ENCODE results near the gene RAMACL.

DNA sequence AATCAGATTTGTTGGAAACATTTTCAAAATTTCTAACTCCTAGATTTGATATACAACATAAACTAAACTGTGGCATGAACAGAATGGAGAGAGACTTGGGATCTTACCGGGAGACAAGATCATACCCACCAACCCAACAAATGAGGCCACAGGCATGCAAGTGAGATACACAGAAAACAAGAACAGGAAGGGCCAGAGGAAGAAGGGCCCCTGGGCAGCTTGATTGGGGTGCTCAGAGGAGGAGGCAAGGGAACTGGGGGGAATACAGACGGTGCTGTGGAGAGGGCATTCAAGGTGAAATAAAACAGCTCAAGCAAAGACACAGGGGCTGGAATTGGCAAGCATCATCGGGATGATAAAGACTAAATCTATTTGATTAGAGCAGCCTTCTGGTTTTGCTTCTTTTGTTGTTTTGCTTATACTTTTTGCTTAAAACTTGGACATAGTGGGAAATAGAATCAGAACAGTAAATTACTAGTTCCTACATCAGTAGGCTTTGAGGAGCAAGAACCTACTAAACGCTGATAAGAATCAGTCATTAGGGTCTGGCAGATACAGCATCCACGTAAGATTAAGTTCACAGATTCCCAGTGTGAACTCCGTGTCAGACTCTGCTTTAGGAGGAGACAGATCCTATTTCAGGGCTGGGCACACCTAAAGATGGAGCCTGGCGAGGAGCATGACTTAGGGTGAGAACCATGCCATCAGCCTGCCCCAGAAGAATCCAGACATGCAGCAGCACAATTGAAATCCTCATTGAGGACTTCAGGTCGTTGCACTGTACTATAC, 3.5 kb upstream of the RAMACL start:
- TF ChIP-seq, protein P1, sequence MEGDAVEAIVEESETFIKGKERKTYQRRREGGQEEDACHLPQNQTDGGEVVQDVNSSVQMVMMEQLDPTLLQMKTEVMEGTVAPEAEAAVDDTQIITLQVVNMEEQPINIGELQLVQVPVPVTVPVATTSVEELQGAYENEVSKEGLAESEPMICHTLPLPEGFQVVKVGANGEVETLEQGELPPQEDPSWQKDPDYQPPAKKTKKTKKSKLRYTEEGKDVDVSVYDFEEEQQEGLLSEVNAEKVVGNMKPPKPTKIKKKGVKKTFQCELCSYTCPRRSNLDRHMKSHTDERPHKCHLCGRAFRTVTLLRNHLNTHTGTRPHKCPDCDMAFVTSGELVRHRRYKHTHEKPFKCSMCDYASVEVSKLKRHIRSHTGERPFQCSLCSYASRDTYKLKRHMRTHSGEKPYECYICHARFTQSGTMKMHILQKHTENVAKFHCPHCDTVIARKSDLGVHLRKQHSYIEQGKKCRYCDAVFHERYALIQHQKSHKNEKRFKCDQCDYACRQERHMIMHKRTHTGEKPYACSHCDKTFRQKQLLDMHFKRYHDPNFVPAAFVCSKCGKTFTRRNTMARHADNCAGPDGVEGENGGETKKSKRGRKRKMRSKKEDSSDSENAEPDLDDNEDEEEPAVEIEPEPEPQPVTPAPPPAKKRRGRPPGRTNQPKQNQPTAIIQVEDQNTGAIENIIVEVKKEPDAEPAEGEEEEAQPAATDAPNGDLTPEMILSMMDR (conservative IDR thresholded peaks at IDR 0.05; ENCODE audit: low read length), result no peak
- no peak for TF ChIP-seq EZH2phosphoT487 (IDR thresholded peaks at IDR 0.05; ENCODE audit: borderline replicate concordance, low read depth, low read length)
